GM21447 (cell line): Measurements from ENCODE around the gene SPINDOC.
A peak's percentile ranks its signal among the peaks of the same experiment; 100 is the strongest.
"Not testable (repeated sequence)": the region's sequence is repeated elsewhere in the genome, so short reads cannot be mapped to it uniquely, and the experiment has no call there.

Source experiments
- ATAC-seq: cut with Tn5 transposase; IDR thresholded peaks from one replicate; pipeline ENCODE4 v1.9.1; 2021; ENCODE audit not compliant: unreplicated experiment

The SPINDOC gene

GRCh38 chr11:63785823-63786222 is 27.4 kb upstream of the SPINDOC start:
- no peak for ATAC-seq

- ATAC-seq, result no peak
Observed at GRCh38 chr11:63791495-63792167, 21.6 kb upstream of the SPINDOC start.

- ATAC-seq, result no peak
Observed at GRCh38 chr11:63793161-63793560, 20.1 kb upstream of the SPINDOC start.

- ATAC-seq, result no peak
Observed at GRCh38 chr11:63795066-63795465, 18.2 kb upstream of the SPINDOC start.

- ATAC-seq, result no peak
Observed at GRCh38 chr11:63800921-63801320, 12.3 kb upstream of the SPINDOC start.

- no peak for ATAC-seq
Observed at GRCh38 chr11:63802637-63803414, 10.4 kb upstream of the SPINDOC start.

GRCh38 chr11:63804259-63804658 is 9.0 kb upstream of the SPINDOC start:
- no peak for ATAC-seq

- no peak for ATAC-seq
Observed at GRCh38 chr11:63805844-63806415, 7.3 kb upstream of the SPINDOC start.

- ATAC-seq, result not testable (repeated sequence)
Observed at GRCh38 chr11:63810383-63810782, 2.9 kb upstream of the SPINDOC start.

- ATAC-seq, result no peak
Observed at GRCh38 chr11:63811522-63811921, 1.7 kb upstream of the SPINDOC start.

- ATAC-seq, result peak; percentile 41
Observed at GRCh38 chr11:63813563-63814382, 517 bp downstream of the SPINDOC start.

GRCh38 chr11:63814383-63814736 is 1.1 kb downstream of the SPINDOC start:
- no peak for ATAC-seq

GRCh38 chr11:63816166-63816565 is 2.9 kb downstream of the SPINDOC start:
- no peak for ATAC-seq

- ATAC-seq, result no peak
Observed at GRCh38 chr11:63816732-63817131, 3.5 kb downstream of the SPINDOC start.

- ATAC-seq, result no peak
Observed at GRCh38 chr11:63817758-63818498, 4.7 kb downstream of the SPINDOC start.

GRCh38 chr11:63818609-63819008 is 5.4 kb downstream of the SPINDOC start:
- no peak for ATAC-seq

- no peak for ATAC-seq
Observed at GRCh38 chr11:63821411-63821810, 8.2 kb downstream of the SPINDOC start.

GRCh38 chr11:63826471-63827190 is 13.4 kb downstream of the SPINDOC start:
- no peak for ATAC-seq

GRCh38 chr11:63829823-63830489 is 16.7 kb downstream of the SPINDOC start:
- ATAC-seq, result no peak

GRCh38 chr11:63831326-63831725 is 18.1 kb downstream of the SPINDOC start:
- ATAC-seq, result no peak
